PC-9 (cell line): ENCODE data around the gene PFKFB1. TPM values are rescaled to one million over a fixed set of nuclear protein-coding genes. Genes with fewer than 3 reads are reported as not detected.

ENCODE experiments used
- BruUV-seq: library from RNA; stranded (reverse); fragments of 400-500 nt; replicated peaks from 2 replicates; lab custom pipeline; 2021; lab: Mats Ljungman, UMichigan
- CTCF ChIA-PET: fragments of 300-600 bp; sonication (Branson Sonifier 250); formaldehyde crosslinking; loops from one replicate; lab custom pipeline; 2022; ENCODE audit warnings: antibody characterized with exemption; lab: Charles Lee
- POLR2A ChIA-PET: fragments of 300-600 bp; sonication (Branson Sonifier 250); formaldehyde crosslinking; loops from one replicate; lab custom pipeline; 2022; ENCODE audit warnings: antibody characterized with exemption; ENCODE audit not compliant: unreplicated experiment; lab: Charles Lee
- DNase-seq, 2 experiments: peaks; one replicate each; pipeline versions ENCODE4 v3.0.0 to v3.0.0-alpha.2; 2015 to 2022; ENCODE audit warnings: mixed read lengths in 1 of 2
- H2AFZ ChIP-seq: fragments of 200-600 bp; sonication (generic); 2 replicates; pipeline ENCODE4 v1.8.1; 2017; ENCODE audit warnings: antibody characterized with exemption
- H3F3A ChIP-seq: fragments of 200-600 bp; sonication (generic); 2 replicates; pipeline ENCODE4 v1.8.1; 2017; ENCODE audit warnings: antibody characterized with exemption, mild to moderate bottlenecking, low read depth; ENCODE audit not compliant: insufficient read depth
- H3K27ac ChIP-seq: fragments of 200-600 bp; sonication (generic); 2 replicates; pipeline ENCODE4 v1.6.1; 2016; ENCODE audit warnings: mixed run types
- H3K27me3 ChIP-seq: fragments of 200-600 bp; sonication (generic); 2 replicates; pipeline ENCODE4 v1.6.1; 2016; ENCODE audit warnings: low read depth, mixed run types; ENCODE audit not compliant: insufficient read depth
- H3K36me3 ChIP-seq: fragments of 200-600 bp; sonication (generic); 2 replicates; pipeline ENCODE4 v1.6.1; 2016; ENCODE audit warnings: low read depth, mixed run types
- H3K4me1 ChIP-seq: fragments of 200-600 bp; sonication (generic); replicated peaks from 2 replicates; pipeline ENCODE4 v1.6.1; 2016; ENCODE audit warnings: mixed run types; ENCODE audit not compliant: insufficient read depth
- H3K4me2 ChIP-seq: fragments of 200-600 bp; sonication (generic); 2 replicates; pipeline ENCODE4 v1.6.1; 2017; ENCODE audit warnings: mixed run types
- H3K4me3 ChIP-seq: fragments of 200-600 bp; sonication (generic); 2 replicates; pipeline ENCODE4 v1.6.1; 2016; ENCODE audit warnings: mixed run types
- H3K79me2 ChIP-seq: fragments of 200-600 bp; sonication (generic); 2 replicates; pipeline ENCODE4 v1.6.1; 2017; ENCODE audit warnings: low read depth, mixed run types
- H3K9me2 ChIP-seq: fragments of 200-600 bp; sonication (generic); 2 replicates; pipeline ENCODE4 v1.8.1; 2017; ENCODE audit warnings: mild to moderate bottlenecking; ENCODE audit not compliant: insufficient read depth
- H3K9me3 ChIP-seq: fragments of 200-600 bp; sonication (generic); 2 replicates; pipeline ENCODE4 v1.8.1; 2016; ENCODE audit warnings: low read depth; ENCODE audit not compliant: insufficient read depth
- H4K20me1 ChIP-seq: fragments of 200-600 bp; sonication (generic); 2 replicates; pipeline ENCODE4 v1.8.1; 2017; ENCODE audit not compliant: insufficient read depth
- EZH2 ChIP-seq: fragments of 200-600 bp; sonication (generic); IDR thresholded peaks from 2 replicates; pipeline ENCODE4 v1.8.0; 2017; ENCODE audit warnings: antibody characterized with exemption, low read depth
- intact Hi-C: fragments of 100-400 bp; cut with micrococcal nuclease; formaldehyde crosslinking; loops from one replicate; pipeline ENCODE4 v1.10.0; 2022; ENCODE audit not compliant: unreplicated experiment
- total RNA-seq: library from RNA; stranded (reverse); gene quantifications from 2 replicates; pipeline ENCODE4 v1.2.3, GENCODE V29; 2021
- TF ChIP-seq, protein P1 (sequence below): fragments of 200-600 bp; sonication (generic); conservative IDR thresholded peaks from 2 replicates; pipeline ENCODE4 v1.6.1; 2017; ENCODE audit warnings: mixed run types, antibody characterized with exemption, mild to moderate bottlenecking, moderate library complexity

PFKFB1 gene
- total RNA-seq, 1 experiment from 2014 or later = 0.74 TPM

DNA sequence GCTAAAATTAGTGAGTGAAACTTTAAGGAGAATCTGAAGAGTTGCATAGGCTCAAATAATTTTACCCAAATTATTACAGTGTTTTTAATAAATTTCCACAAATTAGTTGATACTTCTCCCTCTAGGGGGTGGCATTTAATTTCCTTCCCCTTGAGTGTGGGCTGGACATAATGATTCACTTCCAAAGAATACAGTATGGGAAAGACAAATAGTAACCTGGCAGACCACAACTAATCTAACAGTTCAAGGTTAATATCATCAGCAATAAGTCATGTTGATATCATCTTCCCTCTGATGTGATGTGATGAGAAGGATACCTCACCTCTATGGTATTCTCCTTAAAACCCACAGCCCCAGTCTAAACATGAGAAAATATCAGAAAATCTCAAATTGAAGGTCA is 15.5 kb downstream of the PFKFB1 start:
- Histone ChIP-seq H3K9me2 (no peaks in the 10 kb centered on the region), H3K9me3 (no peaks in the 10 kb centered on the region), H2AFZ (no peak overlapping the region), H3K79me2 (no peaks in the 10 kb centered on the region), H4K20me1 (no peaks in the 10 kb centered on the region), H3F3A (no peaks in the 10 kb centered on the region), H3K27ac (no peak overlapping the region), H3K4me1 (peaks cover 5% of the 10 kb centered on the region; the same call in 1 of the 2 replicates), H3K4me2 (no peak overlapping the region), H3K4me3 (no peak overlapping the region), H3K36me3 (no peaks in the 10 kb centered on the region), H3K27me3 (no peaks in the 10 kb centered on the region)
- DNase-seq = peak in 1 of 2 experiments; percentile 66
- intact Hi-C loops = no loop called here
- no TSS peak for BruUV-seq
- TF ChIP-seq EZH2 = no peak
- TF ChIP-seq, protein P1, sequence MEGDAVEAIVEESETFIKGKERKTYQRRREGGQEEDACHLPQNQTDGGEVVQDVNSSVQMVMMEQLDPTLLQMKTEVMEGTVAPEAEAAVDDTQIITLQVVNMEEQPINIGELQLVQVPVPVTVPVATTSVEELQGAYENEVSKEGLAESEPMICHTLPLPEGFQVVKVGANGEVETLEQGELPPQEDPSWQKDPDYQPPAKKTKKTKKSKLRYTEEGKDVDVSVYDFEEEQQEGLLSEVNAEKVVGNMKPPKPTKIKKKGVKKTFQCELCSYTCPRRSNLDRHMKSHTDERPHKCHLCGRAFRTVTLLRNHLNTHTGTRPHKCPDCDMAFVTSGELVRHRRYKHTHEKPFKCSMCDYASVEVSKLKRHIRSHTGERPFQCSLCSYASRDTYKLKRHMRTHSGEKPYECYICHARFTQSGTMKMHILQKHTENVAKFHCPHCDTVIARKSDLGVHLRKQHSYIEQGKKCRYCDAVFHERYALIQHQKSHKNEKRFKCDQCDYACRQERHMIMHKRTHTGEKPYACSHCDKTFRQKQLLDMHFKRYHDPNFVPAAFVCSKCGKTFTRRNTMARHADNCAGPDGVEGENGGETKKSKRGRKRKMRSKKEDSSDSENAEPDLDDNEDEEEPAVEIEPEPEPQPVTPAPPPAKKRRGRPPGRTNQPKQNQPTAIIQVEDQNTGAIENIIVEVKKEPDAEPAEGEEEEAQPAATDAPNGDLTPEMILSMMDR = peak; percentile 41; the same call in 1 of the 2 replicates
- POLR2A ChIA-PET = no interaction called here
- CTCF ChIA-PET = no interaction called here

DNA sequence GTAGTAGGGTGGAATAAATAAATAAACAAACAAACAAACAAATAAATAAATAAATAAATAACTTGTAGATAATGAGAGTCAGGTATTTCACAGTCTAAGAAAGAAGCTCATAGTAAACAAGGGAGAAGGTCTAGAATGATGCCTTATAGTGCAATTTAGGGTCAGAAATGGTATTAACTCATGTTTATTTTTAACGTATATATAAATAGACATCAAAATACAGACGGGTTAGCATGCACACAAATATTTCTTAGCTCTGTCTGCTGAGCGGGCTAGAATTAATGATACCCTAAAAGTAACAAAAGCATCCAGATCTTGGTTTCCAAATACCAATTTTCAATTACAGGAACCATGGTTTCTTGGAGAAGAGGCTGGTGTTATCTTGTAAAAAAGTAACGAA is 16.6 kb downstream of the PFKFB1 start:
- ChIA-PET CTCF (no interaction called here), POLR2A (no interaction called here)
- intact Hi-C loops = no loop called here
- no peak for TF ChIP-seq EZH2
- TF ChIP-seq, protein P1 = no peak
- Histone ChIP-seq H4K20me1 (no peaks in the 10 kb centered on the region), H3K27ac (no peak overlapping the region), H3K4me2 (no peak overlapping the region), H3K36me3 (no peaks in the 10 kb centered on the region), H3K9me2 (no peaks in the 10 kb centered on the region), H3K27me3 (no peaks in the 10 kb centered on the region), H3K4me1 (peaks cover 5% of the 10 kb centered on the region; the same call in 1 of the 2 replicates), H3F3A (no peaks in the 10 kb centered on the region), H2AFZ (no peak overlapping the region), H3K9me3 (no peaks in the 10 kb centered on the region), H3K79me2 (no peaks in the 10 kb centered on the region), H3K4me3 (no peak overlapping the region)
- no peak for DNase-seq
- BruUV-seq = no TSS peak

DNA sequence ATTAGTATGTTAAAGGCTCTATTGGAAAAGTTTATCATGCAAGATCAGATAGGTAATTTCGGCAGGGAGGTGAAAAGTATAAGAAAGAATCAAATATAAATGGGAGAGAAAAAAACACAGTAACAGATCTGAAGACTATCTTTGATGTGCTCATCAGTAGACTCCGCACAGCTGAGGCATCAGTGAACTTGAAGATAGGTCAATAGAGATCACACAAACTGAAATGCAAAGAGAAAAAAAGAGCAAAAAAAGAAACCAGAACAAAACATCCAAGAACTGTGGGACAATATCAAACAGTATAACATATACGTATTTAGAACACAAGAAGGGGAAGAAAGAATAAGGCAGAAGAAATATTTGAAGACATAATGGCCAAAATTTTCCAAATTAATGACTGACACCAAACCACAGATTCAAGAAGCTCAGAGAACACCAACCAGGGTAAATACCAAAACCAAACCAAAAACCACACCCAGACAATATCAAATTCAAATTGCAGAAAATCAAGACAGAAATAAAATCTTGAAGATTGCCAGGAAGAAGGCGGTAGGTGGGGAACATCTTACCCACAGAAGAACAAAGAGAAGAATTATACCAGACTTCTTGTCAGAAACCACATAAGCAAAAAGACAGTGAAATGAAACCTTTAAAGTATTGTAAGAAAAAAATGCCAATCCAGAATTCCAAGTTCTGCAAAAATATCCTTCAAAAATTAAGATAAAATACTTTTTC is 29.1 kb downstream of the PFKFB1 start:
- H3K79me2 ChIP-seq = no peaks in the 10 kb centered on the region
- BruUV-seq = no TSS peak
- no peak overlapping the region for H2AFZ ChIP-seq
- H3K27ac ChIP-seq = no peak overlapping the region
- H3K9me3 ChIP-seq = no peaks in the 10 kb centered on the region
- H3K4me1 ChIP-seq = no peaks in the 10 kb centered on the region
- no peaks in the 10 kb centered on the region for H3K27me3 ChIP-seq
- no peak for TF ChIP-seq EZH2
- TF ChIP-seq, protein P1 = no peak
- CTCF ChIA-PET = no interaction called here
- no peaks in the 10 kb centered on the region for H3F3A ChIP-seq
- H3K4me2 ChIP-seq = no peak overlapping the region
- DNase-seq = no peak
- H3K4me3 ChIP-seq = no peak overlapping the region
- intact Hi-C loops = no loop called here
- no peaks in the 10 kb centered on the region for H4K20me1 ChIP-seq
- H3K36me3 ChIP-seq = no peaks in the 10 kb centered on the region
- POLR2A ChIA-PET = no interaction called here
- no peaks in the 10 kb centered on the region for H3K9me2 ChIP-seq
